H9 (cell line): ENCODE measurements around the gene RFX1. TPM values are rescaled to one million over a fixed set of nuclear protein-coding genes. Genes with fewer than 3 reads are reported as not detected.

Source experiments
- DNase-seq: peaks from one replicate; pipeline ENCODE4 v3.0.0-alpha.2; 2017
- H2AFZ ChIP-seq: one replicate; pipeline ENCODE4 v1.6.1; 2013; ENCODE audit warnings: mild to moderate bottlenecking, low read length, control low read depth, moderate library complexity
- H2AK5ac ChIP-seq: 2 replicates; pipeline ENCODE4 v1.6.1; 2013; ENCODE audit warnings: low read length, control low read depth, mixed read lengths; ENCODE audit not compliant: insufficient read length
- H2BK120ac ChIP-seq: one replicate; pipeline ENCODE4 v1.6.1; 2013; ENCODE audit warnings: low read depth, mild to moderate bottlenecking, low read length, control low read depth, inconsistent platforms; ENCODE audit not compliant: poor library complexity, severe bottlenecking
- H2BK12ac ChIP-seq: 2 replicates; pipeline ENCODE4 v1.6.1; 2013; ENCODE audit warnings: low read length, control low read depth, mixed read lengths, low read depth; ENCODE audit not compliant: insufficient read length
- H2BK15ac ChIP-seq: 2 replicates; pipeline ENCODE4 v1.6.1; 2013; ENCODE audit warnings: low read depth, low read length, control low read depth
- H2BK20ac ChIP-seq: one replicate; pipeline ENCODE4 v1.6.1; 2013; ENCODE audit warnings: low read depth, mild to moderate bottlenecking, low read length, control low read depth, inconsistent platforms; ENCODE audit not compliant: poor library complexity, severe bottlenecking
- H2BK5ac ChIP-seq: 2 replicates; pipeline ENCODE4 v1.6.1; 2013; ENCODE audit warnings: low read length, control low read depth, mixed read lengths; ENCODE audit not compliant: insufficient read length
- H3K14ac ChIP-seq: 2 replicates; pipeline ENCODE4 v1.6.1; 2013; ENCODE audit warnings: low read length, control low read depth; ENCODE audit not compliant: insufficient read depth
- H3K18ac ChIP-seq: 2 replicates; pipeline ENCODE4 v1.6.1; 2013; ENCODE audit warnings: low read depth, mild to moderate bottlenecking, mixed read lengths, low read length, control low read depth; ENCODE audit not compliant: insufficient read length
- H3K23ac ChIP-seq: 2 replicates; pipeline ENCODE4 v1.6.1; 2013; ENCODE audit warnings: low read length, control low read depth, mixed read lengths, low read depth; ENCODE audit not compliant: insufficient read length
- H3K23me2 ChIP-seq: 2 replicates; pipeline ENCODE4 v1.6.1; 2013; ENCODE audit warnings: low read depth, mild to moderate bottlenecking, mixed read lengths, low read length, control low read depth; ENCODE audit not compliant: insufficient read length, poor library complexity, severe bottlenecking
- H3K27ac ChIP-seq: 2 replicates; pipeline ENCODE4 v1.5.1; 2013; ENCODE audit warnings: low read length, control low read depth, mixed read lengths, low read depth; ENCODE audit not compliant: insufficient read length
- H3K27me3 ChIP-seq: 2 replicates; pipeline ENCODE4 v1.6.1; 2013; ENCODE audit warnings: low read length, control low read depth, inconsistent platforms; ENCODE audit not compliant: insufficient read depth
- H3K4ac ChIP-seq: 2 replicates; pipeline ENCODE4 v1.6.1; 2013; ENCODE audit warnings: low read depth, mild to moderate bottlenecking, control low read depth, inconsistent platforms, low read length, moderate library complexity
- H3K4me1 ChIP-seq: 2 replicates; pipeline ENCODE4 v1.6.1; 2013; ENCODE audit warnings: low read length, control low read depth, inconsistent platforms; ENCODE audit not compliant: insufficient read depth
- H3K4me2 ChIP-seq: 2 replicates; pipeline ENCODE4 v1.6.1; 2013; ENCODE audit warnings: low read length, control low read depth, mixed read lengths; ENCODE audit not compliant: insufficient read length, insufficient read depth
- H3K56ac ChIP-seq: 2 replicates; pipeline ENCODE4 v1.6.1; 2013; ENCODE audit warnings: low read depth, mild to moderate bottlenecking, mixed read lengths, low read length, control low read depth; ENCODE audit not compliant: insufficient read length
- H3K79me1 ChIP-seq: 2 replicates; pipeline ENCODE4 v1.6.1; 2013; ENCODE audit warnings: low read depth, mild to moderate bottlenecking, moderate library complexity, low read length, control low read depth, inconsistent platforms; ENCODE audit not compliant: insufficient read depth, poor library complexity, severe bottlenecking
- H3K79me2 ChIP-seq: 2 replicates; pipeline ENCODE4 v1.6.1; 2013; ENCODE audit warnings: low read length, control low read depth, inconsistent platforms; ENCODE audit not compliant: insufficient read depth
- H3K9ac ChIP-seq: 2 replicates; pipeline ENCODE4 v1.6.1; 2013; ENCODE audit warnings: low read length, control low read depth, mixed read lengths; ENCODE audit not compliant: insufficient read length; ENCODE audit errors: extremely low read depth
- H3K9me3 ChIP-seq: one replicate; pipeline ENCODE4 v1.6.1; 2013; ENCODE audit warnings: low read depth, low read length, inconsistent platforms; ENCODE audit not compliant: control insufficient read depth
- H3T11ph ChIP-seq: one replicate; pipeline ENCODE4 v1.6.1; 2013; ENCODE audit warnings: mild to moderate bottlenecking, low read length, control low read depth, inconsistent platforms
- H4K20me1 ChIP-seq: one replicate; pipeline ENCODE4 v1.6.1; 2013; ENCODE audit not compliant: control insufficient read depth, insufficient read length, insufficient read depth
- H4K5ac ChIP-seq: 2 replicates; pipeline ENCODE4 v1.6.1; 2013; ENCODE audit warnings: low read depth, mild to moderate bottlenecking, mixed read lengths, low read length, control low read depth; ENCODE audit not compliant: insufficient read length
- H4K8ac ChIP-seq: replicated peaks from 2 replicates; pipeline ENCODE4 v1.6.1; 2013; ENCODE audit warnings: low read length, control low read depth, mixed read lengths, low read depth; ENCODE audit not compliant: insufficient read length
- H4K91ac ChIP-seq: 2 replicates; pipeline ENCODE4 v1.6.1; 2013; ENCODE audit warnings: low read depth, mild to moderate bottlenecking, moderate library complexity, mixed read lengths, low read length, control low read depth; ENCODE audit not compliant: insufficient read length
- H3K27ac Mint-ChIP-seq, 3 experiments: 2 replicates in 2 of 3; 3 replicates in 1 of 3; pipeline ENCODE4 v1.8.0; 2020 to 2021; ENCODE audit warnings: mixed read lengths in 3 of 3, mild to moderate bottlenecking in 1 of 3, moderate library complexity in 1 of 3
- H3K27me3 Mint-ChIP-seq: 2 replicates; pipeline ENCODE4 v1.8.0; 2021; ENCODE audit warnings: low read depth, mild to moderate bottlenecking, moderate library complexity, mixed read lengths
- H3K36me3 Mint-ChIP-seq, 3 experiments: 2 replicates in 2 of 3; 3 replicates in 1 of 3; pipeline ENCODE4 v1.8.0; 2020 to 2021; ENCODE audit warnings: low read depth in 3 of 3, mixed read lengths in 3 of 3; ENCODE audit not compliant: insufficient read depth in 1 of 3
- H3K4me1 Mint-ChIP-seq, 2 experiments: 2 replicates each; pipeline ENCODE4 v1.8.0; 2020; ENCODE audit warnings: mixed read lengths in 2 of 2
- H3K4me3 Mint-ChIP-seq, 2 experiments: 2 replicates in 1 of 2; 3 replicates in 1 of 2; pipeline ENCODE4 v1.8.0; 2020 to 2021; ENCODE audit warnings: mild to moderate bottlenecking in 2 of 2, mixed read lengths in 2 of 2, moderate library complexity in 1 of 2
- H3K9me3 Mint-ChIP-seq, 2 experiments: 2 replicates in 1 of 2; 3 replicates in 1 of 2; pipeline ENCODE4 v1.8.0; 2020; ENCODE audit warnings: mild to moderate bottlenecking in 2 of 2, mixed read lengths in 2 of 2, moderate library complexity in 1 of 2
- CTCF ChIP-seq: fragments of 200-600 bp; sonication (generic); conservative IDR thresholded peaks from 3 replicates; pipeline ENCODE4 v1.8.0; 2021; ENCODE audit warnings: antibody characterized with exemption, mild to moderate bottlenecking
- WGBS: extraction: QIAGEN DNeasy Blood & Tissue Kit; methylation state at CpG from one replicate; pipeline ENCODE4 v1.1.7; 2013; ENCODE audit warnings: missing lambda C conversion rate, low lambda C conversion rate, mixed read lengths; ENCODE audit not compliant: insufficient read length; ENCODE audit errors: extremely low coverage; 5-methylcytosine and 5-hydroxymethylcytosine counted together
- total RNA-seq: library from RNA; stranded (reverse); gene quantifications from 2 replicates; pipeline ENCODE4 v1.2.1, GENCODE V29; 2021

The RFX1 gene
- total RNA-seq, 1 experiment from 2014 or later = 21.4 TPM

GRCh38 chr19:13942023-13942684 lies 64.0 kb downstream of the RFX1 start:
- no peak overlapping the region for H4K91ac ChIP-seq
- no peak overlapping the region for H2BK20ac ChIP-seq
- H3K79me1 ChIP-seq = no peaks in the 10 kb centered on the region
- H3K27me3 ChIP-seq = no peaks in the 10 kb centered on the region
- no peaks in the 10 kb centered on the region for H3K9me3 ChIP-seq
- no peak for TF ChIP-seq CTCF
- no peak overlapping the region for H2BK12ac ChIP-seq
- H4K8ac ChIP-seq = no peak overlapping the region
- no peak overlapping the region for H3K23ac ChIP-seq
- no peak for DNase-seq
- Mint-ChIP-seq H3K4me1 (peaks cover 4 to 6% of the 10 kb centered on the region in 2 experiments), H3K27me3 (peaks cover 10% of the 10 kb centered on the region), H3K36me3 (no peaks in the 10 kb centered on the region; a peak in 1 of 7 replicates), H3K4me3 (no peak overlapping the region), H3K27ac (no peak overlapping the region), H3K9me3 (peaks cover 0 to 3% of the 10 kb centered on the region in 2 experiments; a peak in 1 of 5 replicates)
- no peak overlapping the region for H4K5ac ChIP-seq
- no peaks in the 10 kb centered on the region for H3K4me1 ChIP-seq
- H4K20me1 ChIP-seq = no peaks in the 10 kb centered on the region
- no peak overlapping the region for H3K9ac ChIP-seq
- H2BK5ac ChIP-seq = no peak overlapping the region
- H2AK5ac ChIP-seq = no peak overlapping the region
- H3K4ac ChIP-seq = no peak overlapping the region
- WGBS = no CpG with 5 or more reads among the region's 1 CpG
- H3T11ph ChIP-seq = no peak overlapping the region
- H2BK120ac ChIP-seq = no peak overlapping the region
- H3K14ac ChIP-seq = no peak overlapping the region
- H3K79me2 ChIP-seq = no peaks in the 10 kb centered on the region
- no peak overlapping the region for H3K4me2 ChIP-seq
- H3K27ac ChIP-seq = no peak overlapping the region
- no peak overlapping the region for H2AFZ ChIP-seq
- no peak overlapping the region for H3K18ac ChIP-seq
- no peak overlapping the region for H3K56ac ChIP-seq
- H3K23me2 ChIP-seq = no peaks in the 10 kb centered on the region
- no peak overlapping the region for H2BK15ac ChIP-seq
